Smooth muscle cell (in vitro differentiated cells): ENCODE data around the gene CLK3. TPM values are rescaled to one million over a fixed set of nuclear protein-coding genes. Genes with fewer than 3 reads are reported as not detected.

Source experiments
- DNase-seq: peaks from one replicate; lab custom pipeline; 2025; ENCODE audit not compliant: unreplicated experiment; lab: John Stamatoyannopoulos, UW
- H2AFZ ChIP-seq: fragments of 200-600 bp; sonication (generic); 2 replicates; pipeline ENCODE4 v1.6.0; 2016; ENCODE audit warnings: antibody characterized with exemption, low read depth, mild to moderate bottlenecking
- H3F3A ChIP-seq: fragments of 200-600 bp; sonication (generic); 2 replicates; pipeline ENCODE4 v1.6.0; 2017; ENCODE audit warnings: antibody characterized with exemption, low read depth
- H3K27ac ChIP-seq: fragments of 200-600 bp; sonication (generic); 2 replicates; pipeline ENCODE4 v1.5.1; 2016; ENCODE audit warnings: low read depth, mild to moderate bottlenecking
- H3K27me3 ChIP-seq: fragments of 200-600 bp; sonication (generic); 2 replicates; pipeline ENCODE4 v1.6.1; 2016; ENCODE audit warnings: low read depth, mild to moderate bottlenecking
- H3K36me3 ChIP-seq: fragments of 200-600 bp; sonication (generic); 2 replicates; pipeline ENCODE4 v1.5.1; 2016; ENCODE audit warnings: low read depth
- H3K4me1 ChIP-seq: fragments of 200-600 bp; sonication (generic); 2 replicates; pipeline ENCODE4 v1.5.1; 2016; ENCODE audit warnings: low read depth
- H3K4me2 ChIP-seq: fragments of 200-600 bp; sonication (generic); 2 replicates; pipeline ENCODE4 v1.6.0; 2016; ENCODE audit warnings: mild to moderate bottlenecking
- H3K4me3 ChIP-seq: fragments of 200-600 bp; sonication (generic); 2 replicates; pipeline ENCODE4 v1.5.1; 2016; ENCODE audit warnings: mild to moderate bottlenecking
- H3K79me2 ChIP-seq: fragments of 200-600 bp; sonication (generic); 2 replicates; pipeline ENCODE4 v1.6.0; 2016; ENCODE audit warnings: low read depth, mild to moderate bottlenecking
- H3K9ac ChIP-seq: fragments of 200-600 bp; sonication (generic); 2 replicates; pipeline ENCODE4 v1.6.0; 2016; ENCODE audit warnings: low read depth
- H3K9me3 ChIP-seq: fragments of 200-600 bp; sonication (generic); replicated peaks from 2 replicates; pipeline ENCODE4 v1.5.1; 2016; ENCODE audit warnings: low read depth
- H4K20me1 ChIP-seq: fragments of 200-600 bp; sonication (generic); 2 replicates; pipeline ENCODE4 v1.6.0; 2016; ENCODE audit warnings: low read depth
- WGBS: methylation state at CpG from one replicate; pipeline ENCODE4 v1.1.7; 2016; ENCODE audit warnings: low lambda C conversion rate; 5-methylcytosine and 5-hydroxymethylcytosine counted together
- polyA plus RNA-seq: library from polyadenylated mRNA; unstranded; fragments of >200 nt; fragmentation: Nextera tagmentation; extraction: Ambion mirVana; gene quantifications from 2 replicates; pipeline ENCODE4 v1.2.1, GENCODE V29; 2016
- total RNA-seq: library from RNA; depleted of rRNA; stranded (reverse); fragments of >200 nt; gene quantifications from 2 replicates; pipeline ENCODE4 v1.2.3, GENCODE V29; 2014
- TF ChIP-seq, protein P1 (sequence below): fragments of 200-600 bp; sonication (generic); IDR thresholded peaks from 2 replicates; pipeline ENCODE4 v1.5.1; 2017; ENCODE audit warnings: borderline replicate concordance, mild to moderate bottlenecking, antibody characterized with exemption; ENCODE audit not compliant: insufficient read depth, poor library complexity, severe bottlenecking

CLK3 gene
- total and polyA plus RNA-seq, 2 experiments from 2014 or later: 68.8 to 105 TPM

DNA sequence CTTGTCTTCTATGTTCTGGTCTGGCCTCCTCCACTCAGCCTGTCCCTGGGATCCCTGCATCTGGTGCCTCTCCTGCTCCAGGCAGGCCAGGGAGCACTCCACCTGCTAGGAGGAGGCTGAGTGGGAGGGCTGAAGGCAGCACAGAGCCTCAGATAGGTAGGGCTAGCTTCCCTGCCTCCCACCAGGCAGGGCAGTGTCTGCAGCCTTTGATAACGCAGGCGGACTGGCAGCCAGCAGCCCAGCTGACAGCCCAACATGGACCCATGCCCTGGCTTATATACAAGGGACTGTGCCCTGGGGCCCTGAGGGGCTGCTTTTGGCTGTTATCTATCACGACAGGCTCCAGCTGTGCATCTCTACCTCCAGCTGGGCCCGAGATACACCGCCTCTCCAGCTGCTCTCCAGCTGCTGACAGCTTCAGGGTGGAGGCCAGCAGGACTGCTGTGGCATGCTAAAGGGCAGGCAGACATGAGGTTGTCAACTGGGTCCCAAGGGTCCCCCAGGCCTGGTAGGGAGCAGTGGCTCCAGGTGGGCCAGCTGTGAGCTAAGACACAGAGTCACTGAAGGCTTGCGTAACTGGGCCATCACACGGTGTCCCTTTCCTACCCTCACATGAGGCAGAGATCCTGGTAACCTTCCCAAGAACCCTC lies 5.2 kb upstream of the CLK3 start:
- no peak overlapping the region for H3K9ac ChIP-seq
- H3K4me2 ChIP-seq: no peak overlapping the region
- H3K36me3 ChIP-seq: no peaks in the 10 kb centered on the region
- TF ChIP-seq, protein P1, sequence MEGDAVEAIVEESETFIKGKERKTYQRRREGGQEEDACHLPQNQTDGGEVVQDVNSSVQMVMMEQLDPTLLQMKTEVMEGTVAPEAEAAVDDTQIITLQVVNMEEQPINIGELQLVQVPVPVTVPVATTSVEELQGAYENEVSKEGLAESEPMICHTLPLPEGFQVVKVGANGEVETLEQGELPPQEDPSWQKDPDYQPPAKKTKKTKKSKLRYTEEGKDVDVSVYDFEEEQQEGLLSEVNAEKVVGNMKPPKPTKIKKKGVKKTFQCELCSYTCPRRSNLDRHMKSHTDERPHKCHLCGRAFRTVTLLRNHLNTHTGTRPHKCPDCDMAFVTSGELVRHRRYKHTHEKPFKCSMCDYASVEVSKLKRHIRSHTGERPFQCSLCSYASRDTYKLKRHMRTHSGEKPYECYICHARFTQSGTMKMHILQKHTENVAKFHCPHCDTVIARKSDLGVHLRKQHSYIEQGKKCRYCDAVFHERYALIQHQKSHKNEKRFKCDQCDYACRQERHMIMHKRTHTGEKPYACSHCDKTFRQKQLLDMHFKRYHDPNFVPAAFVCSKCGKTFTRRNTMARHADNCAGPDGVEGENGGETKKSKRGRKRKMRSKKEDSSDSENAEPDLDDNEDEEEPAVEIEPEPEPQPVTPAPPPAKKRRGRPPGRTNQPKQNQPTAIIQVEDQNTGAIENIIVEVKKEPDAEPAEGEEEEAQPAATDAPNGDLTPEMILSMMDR: no peak
- 58% methylated on average over 7 of the region's 7 CpGs for WGBS
- no peaks in the 10 kb centered on the region for H3K27me3 ChIP-seq
- no peak overlapping the region for H3K4me3 ChIP-seq
- H2AFZ ChIP-seq: no peak overlapping the region
- no peak for DNase-seq
- no peaks in the 10 kb centered on the region for H4K20me1 ChIP-seq
- H3F3A ChIP-seq: peaks cover 5% of the 10 kb centered on the region
- H3K79me2 ChIP-seq: peaks cover 3% of the 10 kb centered on the region
- H3K4me1 ChIP-seq: peaks cover 3% of the 10 kb centered on the region
- H3K9me3 ChIP-seq: no peaks in the 10 kb centered on the region
- H3K27ac ChIP-seq: no peak overlapping the region

DNA sequence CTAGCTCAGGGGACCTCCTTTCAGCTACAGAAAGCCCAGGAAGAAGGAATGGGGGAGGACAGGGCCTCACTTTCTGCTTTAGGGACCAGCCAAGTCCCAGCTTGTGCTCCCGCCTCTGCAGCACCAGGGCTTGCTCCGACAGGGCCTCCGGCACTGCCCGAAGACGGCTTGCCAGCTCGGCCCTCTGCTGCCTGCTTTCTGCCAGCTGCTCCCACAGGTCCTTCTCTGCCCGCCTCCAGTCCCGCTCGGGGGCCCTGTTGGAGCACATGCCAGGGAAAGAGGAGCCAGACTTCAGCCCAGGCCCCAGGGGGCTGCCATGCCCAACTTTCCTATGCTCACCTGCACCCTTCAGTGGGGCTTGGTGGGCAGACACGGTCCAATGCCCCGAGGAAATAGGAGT lies 4.3 kb upstream of the CLK3 start:
- H3K4me2 ChIP-seq: no peak overlapping the region
- peaks cover 3% of the 10 kb centered on the region for H3K4me1 ChIP-seq
- TF ChIP-seq, protein P1: no peak

DNA sequence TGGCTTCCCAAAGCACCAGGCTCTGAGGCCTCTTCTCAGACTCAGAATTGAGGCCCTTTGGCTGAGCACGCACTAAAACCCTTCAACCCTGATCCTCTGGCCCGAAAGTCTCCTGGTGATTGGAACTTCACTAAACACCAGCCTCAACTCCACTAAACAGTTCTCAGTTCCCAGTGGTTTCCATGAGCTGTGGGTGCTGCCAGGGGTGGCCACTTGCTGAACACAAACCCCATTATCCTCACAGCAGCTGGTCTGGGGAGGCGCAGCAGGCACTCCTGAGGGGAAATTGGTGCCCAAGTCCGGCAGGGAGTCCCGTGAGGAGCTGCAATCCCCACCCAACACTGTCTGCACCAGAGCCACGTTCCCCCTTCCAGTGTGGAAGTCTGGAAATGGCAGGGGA lies 3.8 kb upstream of the CLK3 start:
- WGBS: 90% methylated on average over 6 of the region's 6 CpGs
- H3K27ac ChIP-seq: no peak overlapping the region
- H3K36me3 ChIP-seq: no peaks in the 10 kb centered on the region
- H3K4me1 ChIP-seq: peaks cover 6% of the 10 kb centered on the region
- peaks cover 7% of the 10 kb centered on the region for H4K20me1 ChIP-seq
- no peaks in the 10 kb centered on the region for H3K9me3 ChIP-seq
- no peak overlapping the region for H3K4me3 ChIP-seq
- H3K9ac ChIP-seq: no peak overlapping the region
- H2AFZ ChIP-seq: no peak overlapping the region
- H3K27me3 ChIP-seq: no peaks in the 10 kb centered on the region
- DNase-seq: no peak
- H3K4me2 ChIP-seq: no peak overlapping the region
- H3F3A ChIP-seq: peaks cover 5% of the 10 kb centered on the region
- H3K79me2 ChIP-seq: peaks cover 17% of the 10 kb centered on the region
- TF ChIP-seq, protein P1: no peak

More for the DNA sequence above, 4.3 kb upstream of the CLK3 start:
- Histone ChIP-seq H3F3A (peaks cover 5% of the 10 kb centered on the region), H3K27ac (no peak overlapping the region), H3K4me3 (no peak overlapping the region), H4K20me1 (peaks cover 2% of the 10 kb centered on the region), H3K79me2 (peaks cover 12% of the 10 kb centered on the region), H2AFZ (no peak overlapping the region), H3K9ac (no peak overlapping the region), H3K27me3 (no peaks in the 10 kb centered on the region), H3K36me3 (no peaks in the 10 kb centered on the region), H3K9me3 (no peaks in the 10 kb centered on the region)
- WGBS: 94% methylated on average over 11 of the region's 11 CpGs
- DNase-seq: no peak

DNA sequence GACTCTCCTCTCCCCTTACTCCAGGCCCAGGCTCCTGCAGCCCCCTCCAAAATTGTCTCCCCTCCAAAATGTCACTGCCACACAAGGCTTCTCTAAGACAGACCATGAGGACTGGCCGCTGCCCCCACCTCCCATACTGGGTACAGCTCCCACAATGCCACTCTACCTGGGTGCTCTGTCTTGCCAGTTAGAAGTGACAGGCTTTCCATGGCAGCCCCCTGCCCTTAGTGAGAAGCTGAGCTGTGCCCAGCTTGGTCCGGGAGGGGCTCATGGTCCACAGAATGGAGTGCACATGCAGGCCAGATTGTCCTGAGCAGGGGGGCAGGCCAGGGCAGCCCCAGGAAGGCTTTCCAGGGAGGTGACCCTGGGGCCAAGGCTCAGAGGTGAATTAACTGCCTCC lies 3.0 kb upstream of the CLK3 start:
- TF ChIP-seq, protein P1: no peak
- Histone ChIP-seq H4K20me1 (peaks cover 16% of the 10 kb centered on the region), H3K9me3 (no peaks in the 10 kb centered on the region), H3K4me3 (no peak overlapping the region), H3K79me2 (peaks cover 25% of the 10 kb centered on the region), H3K4me1 (peaks cover 13% of the 10 kb centered on the region), H3K27me3 (no peaks in the 10 kb centered on the region), H3K36me3 (no peaks in the 10 kb centered on the region), H3K27ac (no peak overlapping the region), H3F3A (peaks cover 10% of the 10 kb centered on the region), H2AFZ (no peak overlapping the region), H3K4me2 (no peak overlapping the region), H3K9ac (no peak overlapping the region)
- WGBS: 94% methylated on average over 2 of the region's 2 CpGs
- no peak for DNase-seq
